ENCODE measurements around the gene LYPD6.

- no peak for TF ChIP-seq POLR2A (IDR thresholded peaks at IDR 0.05)
- TF ChIP-seq, protein P1, sequence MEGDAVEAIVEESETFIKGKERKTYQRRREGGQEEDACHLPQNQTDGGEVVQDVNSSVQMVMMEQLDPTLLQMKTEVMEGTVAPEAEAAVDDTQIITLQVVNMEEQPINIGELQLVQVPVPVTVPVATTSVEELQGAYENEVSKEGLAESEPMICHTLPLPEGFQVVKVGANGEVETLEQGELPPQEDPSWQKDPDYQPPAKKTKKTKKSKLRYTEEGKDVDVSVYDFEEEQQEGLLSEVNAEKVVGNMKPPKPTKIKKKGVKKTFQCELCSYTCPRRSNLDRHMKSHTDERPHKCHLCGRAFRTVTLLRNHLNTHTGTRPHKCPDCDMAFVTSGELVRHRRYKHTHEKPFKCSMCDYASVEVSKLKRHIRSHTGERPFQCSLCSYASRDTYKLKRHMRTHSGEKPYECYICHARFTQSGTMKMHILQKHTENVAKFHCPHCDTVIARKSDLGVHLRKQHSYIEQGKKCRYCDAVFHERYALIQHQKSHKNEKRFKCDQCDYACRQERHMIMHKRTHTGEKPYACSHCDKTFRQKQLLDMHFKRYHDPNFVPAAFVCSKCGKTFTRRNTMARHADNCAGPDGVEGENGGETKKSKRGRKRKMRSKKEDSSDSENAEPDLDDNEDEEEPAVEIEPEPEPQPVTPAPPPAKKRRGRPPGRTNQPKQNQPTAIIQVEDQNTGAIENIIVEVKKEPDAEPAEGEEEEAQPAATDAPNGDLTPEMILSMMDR (IDR thresholded peaks at IDR 0.05), result no peak
These were observed 57.9 kb downstream of the LYPD6 start for GRCh38 chr2:149388120-149388816.

All from body of pancreas (tissue), 4 donors.